ENCODE data around the gene ZNF579. TPM values are rescaled to one million over a fixed set of nuclear protein-coding genes. Genes with fewer than 3 reads are reported as not detected.
A peak's percentile ranks its signal among the peaks of the same experiment; 100 is the strongest.

ZNF579 gene
- total and polyA plus RNA-seq, 2 of the 13 experiments (the other 11 are each of a cell fraction or from before 2014, with no cell fraction given) = 2.1 to 2.9 TPM

GRCh38 chr19:55586976-55587668 lies 6.5 kb upstream of the ZNF579 start (continued):
- no peak for TF ChIP-seq E2F2 (CRISPR knock-in tag; IDR thresholded peaks at IDR 0.05; ENCODE audit: borderline replicate concordance)
- no peak for TF ChIP-seq ZNF275 (CRISPR knock-in tag; IDR thresholded peaks at IDR 0.05; ENCODE audit: borderline replicate concordance)
- TF ChIP-seq THAP11 (CRISPR knock-in tag; IDR thresholded peaks at IDR 0.05) = no peak
- TF ChIP-seq CHD2 (IDR thresholded peaks at IDR 0.05; ENCODE audit: low read depth, low read length) = peak; percentile 90
- TF ChIP-seq ZBTB7A (CRISPR knock-in tag; IDR thresholded peaks at IDR 0.05) = 0 out of 2 replicates have a peak, but pooled peaks have one; percentile 28

- peak; percentile 76 for DNase-seq (ENCODE audit: low spot score)
- ATAC-seq = peak; percentile 72
- Histone ChIP-seq H3K9me3 (ENCODE audit: low read length) (no peaks in the 10 kb centered on the region), H3K4me3 (replicated peaks in 1 of 3; ENCODE audit: insufficient read depth in 1 of 3, low read depth in 2 of 3, low read length in 3 of 3) (peak overlapping the region; percentile 56 to 88 (median 64)), H3K27me3 (ENCODE audit: control insufficient read depth in 1 of 2, insufficient read depth in 2 of 2, low read length in 2 of 2) (no peaks in the 10 kb centered on the region; a peak in 1 of 5 replicates), H3K27ac (ENCODE audit: extremely low read length, insufficient read depth, low read length) (peak overlapping the region; percentile 25), H3K36me3 (replicated peaks in 1 of 2; ENCODE audit: control insufficient read depth in 1 of 2, insufficient read depth in 2 of 2, low read length in 2 of 2) (no peaks in the 10 kb centered on the region), H3K4me2 (ENCODE audit: low read depth, low read length) (peak overlapping the region; percentile 89), H3K9ac (ENCODE audit: insufficient read depth, low read depth, low read length) (peak overlapping the region; percentile 63), H3K79me2 (ENCODE audit: insufficient read depth, low read length) (no peaks in the 10 kb centered on the region), H3K4me1 (ENCODE audit: insufficient read depth, low read length) (peaks cover 47% of the 10 kb centered on the region), H2AFZ (ENCODE audit: low read length) (no peak overlapping the region), H4K20me1 (ENCODE audit: insufficient read depth, low read length) (no peaks in the 10 kb centered on the region)
- ChIA-PET POLR2A (interaction anchor here (1.0 to 5.3 kb wide), 5 partner anchors 14 to 39 kb away, joined by 3 to 66 read pairs (median 4); partner anchors contain the start of genes FIZ1, ZNF524 and ZNF784), CTCF (ENCODE audit: low intra/inter-chr PET ratio, low total read pairs) (no interaction called here)
- in situ Hi-C loops (cut with HindIII; ENCODE audit: extremely low pct_ligation_motif_present, low pct_unique_long_range_greater_than_20kb) = no loop called here
- WGBS (ENCODE audit: low lambda C conversion rate) = 2% methylated on average over 23 of the region's 36 CpGs
- FAIRE-seq = peak; percentile 8
- intact Hi-C loops (cut with micrococcal nuclease; ENCODE audit: unreplicated experiment) = loop anchor here (2.0 to 10.0 kb wide), 3 partner anchors 15 to 71 kb away; partner anchors contain the start of gene ZNF524
- no TSS peak for BruUV-seq (replicated peaks)
- TF ChIP-seq ZNF7 (CRISPR knock-in tag; IDR thresholded peaks at IDR 0.05) = no peak
- peak; percentile 19; the same call in 1 of the 2 replicates for TF ChIP-seq ZFP91 (CRISPR knock-in tag; IDR thresholded peaks at IDR 0.05; ENCODE audit: borderline replicate concordance)
- no peak for TF ChIP-seq ZNF562 (CRISPR knock-in tag; IDR thresholded peaks at IDR 0.05; ENCODE audit: borderline replicate concordance)
- TF ChIP-seq ZKSCAN5 (CRISPR knock-in tag; IDR thresholded peaks at IDR 0.05) = no peak
- TF ChIP-seq E2F5 (CRISPR knock-in tag; conservative IDR thresholded peaks at IDR 0.05) = no peak
- TF ChIP-seq NR2F2 (IDR thresholded peaks at IDR 0.05; ENCODE audit: borderline replicate concordance, low read depth) = no peak
- TF ChIP-seq ZNF773 (CRISPR knock-in tag; IDR thresholded peaks at IDR 0.05; ENCODE audit: borderline replicate concordance) = no peak
- TF ChIP-seq TRIM22 (IDR thresholded peaks at IDR 0.05) = no peak
- no peak for TF ChIP-seq XRCC5 (optimal IDR thresholded peaks at IDR 0.05; ENCODE audit: low read length)
These were observed 5.2 kb upstream of the ZNF579 start for GRCh38 chr19:55585658-55586339.
